VCaP (cell line): Measurements from ENCODE around the gene SLC1A3.

ENCODE experiments used
- H3K27ac ChIP-seq: fragments of 450-650 bp; 2 replicates; pipeline ENCODE4 v1.5.1; 2017
- CTCF ChIP-seq: fragments of 450-650 bp; conservative IDR thresholded peaks from 2 replicates; pipeline ENCODE4 v1.5.1; 2017; ENCODE audit warnings: mild to moderate bottlenecking, moderate library complexity

The SLC1A3 gene

DNA sequence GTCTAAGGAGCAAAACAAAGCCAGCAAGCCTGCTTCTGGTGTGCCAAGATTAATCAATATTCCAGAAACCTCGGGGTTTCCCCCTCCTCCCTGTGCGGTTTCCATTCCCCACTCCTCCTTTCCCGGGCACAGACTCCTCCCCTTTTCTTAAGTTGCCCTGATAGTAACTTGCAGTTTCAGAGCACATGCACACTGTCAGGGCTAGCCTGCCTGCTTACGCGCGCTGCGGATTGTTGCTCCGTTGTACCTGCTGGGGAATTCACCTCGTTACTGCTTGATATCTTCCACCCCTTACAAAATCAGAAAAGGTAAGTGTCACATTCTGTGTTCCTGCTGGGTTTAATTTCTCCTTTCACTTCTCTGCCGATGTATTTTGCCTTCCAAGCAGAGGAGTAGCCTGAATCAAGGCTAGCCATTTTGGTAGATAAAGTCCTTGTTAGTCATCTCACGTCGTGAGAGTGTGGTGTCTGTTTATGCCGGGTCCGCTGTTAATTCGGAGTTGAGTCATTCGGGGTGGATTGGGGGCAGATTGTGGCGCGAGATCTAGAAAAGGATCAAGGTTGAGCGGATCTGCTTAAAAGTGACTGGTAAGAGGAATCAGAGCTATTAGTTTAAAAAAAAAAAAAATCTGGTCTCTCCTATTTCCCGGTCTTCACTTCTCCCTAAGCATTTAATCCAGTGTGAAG lies at the start of gene SLC1A3:
TSS of gene SLC1A3 (plus strand) at position 179 of the 686 bp plus-strand sequence. CDS start 1,818 bp downstream, outside the sequence.
- no peak within 1 kb of the TSS for H3K27ac ChIP-seq
- TF ChIP-seq CTCF: no peak

GRCh38 chr5:36558641-36559040 lies 47.8 kb upstream of the SLC1A3 start:
- no peak overlapping the region for H3K27ac ChIP-seq
- no peak for TF ChIP-seq CTCF

DNA sequence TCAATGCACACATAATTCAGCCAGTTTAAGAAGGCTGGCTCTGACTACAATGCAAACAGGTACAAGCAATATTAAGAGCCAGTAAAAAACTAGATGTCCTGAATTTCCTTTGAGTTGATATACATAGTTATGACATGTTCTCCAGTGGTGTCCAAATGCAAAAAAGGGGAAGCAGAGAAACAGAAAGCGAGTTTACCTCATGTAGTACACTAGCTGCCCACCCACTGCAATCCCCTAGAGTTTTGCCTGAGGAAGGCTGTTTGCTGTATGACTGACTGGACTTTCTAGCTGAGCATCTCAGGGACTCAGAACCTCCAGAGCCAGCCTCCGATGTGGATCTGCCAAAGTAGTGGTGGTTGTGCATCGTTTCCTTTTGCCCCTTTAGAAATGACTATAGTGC lies 44.8 kb upstream of the SLC1A3 start:
- H3K27ac ChIP-seq: no peak overlapping the region
- TF ChIP-seq CTCF: no peak

DNA sequence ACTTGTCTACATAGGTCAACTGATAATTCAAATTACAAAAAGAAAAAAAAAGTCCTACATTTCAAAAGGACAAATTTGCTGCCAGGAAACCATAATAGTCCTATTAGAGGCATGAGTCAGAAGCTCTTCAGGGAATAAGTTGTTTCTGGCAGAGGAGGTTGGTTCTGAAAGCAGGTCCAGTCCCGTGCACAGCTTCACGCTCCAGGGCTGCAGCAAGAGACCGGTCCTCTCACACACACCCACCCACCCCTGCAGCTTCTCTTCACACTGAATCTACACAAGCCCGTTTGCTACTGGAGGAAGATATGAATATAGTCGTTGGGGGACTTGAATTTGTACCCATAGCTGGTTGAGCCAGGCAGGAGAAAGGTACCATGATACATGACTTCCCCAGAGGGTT lies 36.9 kb upstream of the SLC1A3 start:
- H3K27ac ChIP-seq: no peak overlapping the region
- no peak for TF ChIP-seq CTCF

- H3K27ac ChIP-seq: no peak overlapping the region
- no peak for TF ChIP-seq CTCF
These were observed 35.9 kb upstream of the SLC1A3 start for GRCh38 chr5:36570301-36571095.

GRCh38 chr5:36571401-36572042 lies 34.9 kb upstream of the SLC1A3 start:
- no peak for TF ChIP-seq CTCF
- no peak overlapping the region for H3K27ac ChIP-seq

GRCh38 chr5:36573438-36573837 lies 33.0 kb upstream of the SLC1A3 start:
- TF ChIP-seq CTCF: no peak
- no peak overlapping the region for H3K27ac ChIP-seq
